Coronary artery (tissue), 2 donors: ENCODE data around the gene PCYT2.

ENCODE experiments used
- DNase-seq: peaks from one replicate; pipeline ENCODE4 v3.0.0-alpha.2; 2017; ENCODE audit warnings: low spot score
- H3K27ac ChIP-seq, 2 donors: fragments of 200-600 bp; sonication (generic); one replicate each; pipeline ENCODE4 v1.5.1; 2016 to 2019
- H3K4me3 ChIP-seq: fragments of 200-600 bp; sonication (generic); 2 replicates; pipeline ENCODE4 v1.5.1; 2016; ENCODE audit warnings: mild to moderate bottlenecking, moderate library complexity
- CTCF ChIP-seq: fragments of 200-600 bp; sonication (generic); IDR thresholded peaks from one replicate; pipeline ENCODE4 v1.5.1; 2019; ENCODE audit warnings: antibody characterized with exemption

Gene PCYT2

GRCh38 chr17:81885869-81886548 is 25.2 kb downstream of the PCYT2 start:
- H3K4me3 ChIP-seq, result no peak overlapping the region
- TF ChIP-seq CTCF, result no peak
- DNase-seq, result no peak
- no peak overlapping the region for H3K27ac ChIP-seq

- no peak for DNase-seq
- H3K27ac ChIP-seq, result no peak overlapping the region
- no peak for TF ChIP-seq CTCF
- H3K4me3 ChIP-seq, result no peak overlapping the region
Measured at GRCh38 chr17:81885454-81885853, 25.7 kb downstream of the PCYT2 start.

GRCh38 chr17:81884968-81885367 is 26.2 kb downstream of the PCYT2 start:
- Histone ChIP-seq H3K27ac (peak overlapping the region in 1 of 2 donors; percentile 31), H3K4me3 (no peak overlapping the region)
- TF ChIP-seq CTCF, result no peak
- DNase-seq, result no peak

GRCh38 chr17:81884520-81884919 is 26.7 kb downstream of the PCYT2 start:
- peak overlapping the region in 1 of 2 donors; percentile 25 for H3K27ac ChIP-seq
- TF ChIP-seq CTCF, result no peak
- DNase-seq, result no peak
- no peak overlapping the region for H3K4me3 ChIP-seq

- no peak overlapping the region for H3K4me3 ChIP-seq
- no peak for TF ChIP-seq CTCF
- H3K27ac ChIP-seq, result no peak overlapping the region
- DNase-seq, result no peak
Measured at GRCh38 chr17:81879121-81879520, 32.1 kb downstream of the PCYT2 start.

- DNase-seq, result no peak
- no peak overlapping the region for H3K4me3 ChIP-seq
- no peak overlapping the region for H3K27ac ChIP-seq
- no peak for TF ChIP-seq CTCF
Measured at GRCh38 chr17:81878294-81878693, 32.9 kb downstream of the PCYT2 start.

GRCh38 chr17:81877569-81877968 is 33.6 kb downstream of the PCYT2 start:
- TF ChIP-seq CTCF, result no peak
- Histone ChIP-seq H3K27ac (no peak overlapping the region), H3K4me3 (no peak overlapping the region)
- no peak for DNase-seq
